Stomach smooth muscle (tissue), 2 donors: ENCODE results near the gene SIRT5.
A peak's percentile ranks its signal among the peaks of the same experiment; 100 is the strongest.

Experiments
- H3K27ac ChIP-seq: one replicate; pipeline ENCODE4 v1.7.0; 2013; ENCODE audit warnings: mild to moderate bottlenecking, low read length, inconsistent platforms
- H3K27me3 ChIP-seq, 2 donors: one replicate each; pipeline ENCODE4 v1.7.0; 2013; ENCODE audit warnings: low read length in 2 of 2; ENCODE audit not compliant: insufficient read depth in 2 of 2, control insufficient read depth in 1 of 2
- H3K36me3 ChIP-seq, 2 donors: one replicate each; pipeline ENCODE4 v1.7.0; 2013; ENCODE audit warnings: low read length in 2 of 2; ENCODE audit not compliant: control insufficient read depth in 2 of 2, insufficient read depth in 2 of 2
- H3K4me1 ChIP-seq: one replicate; pipeline ENCODE4 v1.7.0; 2013; ENCODE audit warnings: low read length; ENCODE audit not compliant: control insufficient read depth, insufficient read depth
- H3K4me3 ChIP-seq, 2 donors: one replicate each; pipeline ENCODE4 v1.7.0; 2013; ENCODE audit warnings: low read length in 2 of 2
- H3K9ac ChIP-seq, 2 donors: one replicate each; pipeline ENCODE4 v1.7.0; 2013; ENCODE audit warnings: low read length in 2 of 2, mild to moderate bottlenecking in 1 of 2
- H3K9me3 ChIP-seq, 2 donors: one replicate each; pipeline ENCODE4 v1.7.0; 2013; ENCODE audit warnings: low read length in 2 of 2; ENCODE audit not compliant: control insufficient read depth in 2 of 2
- donor health status: healthy.
- donor health status: Pancreatic carcinoma.

SIRT5 gene

GRCh38 chr6:13605634-13606033, 31.2 kb downstream of the SIRT5 start:
- no peaks in the 10 kb centered on the region for H3K9me3 ChIP-seq
- H3K9ac ChIP-seq = no peak overlapping the region
- no peaks in the 10 kb centered on the region for H3K27me3 ChIP-seq
- H3K36me3 ChIP-seq = peaks cover 9 to 20% of the 10 kb centered on the region in 2 donors
- H3K27ac ChIP-seq = no peak overlapping the region
- H3K4me3 ChIP-seq = no peak overlapping the region
- H3K4me1 ChIP-seq = no peaks in the 10 kb centered on the region

DNA sequence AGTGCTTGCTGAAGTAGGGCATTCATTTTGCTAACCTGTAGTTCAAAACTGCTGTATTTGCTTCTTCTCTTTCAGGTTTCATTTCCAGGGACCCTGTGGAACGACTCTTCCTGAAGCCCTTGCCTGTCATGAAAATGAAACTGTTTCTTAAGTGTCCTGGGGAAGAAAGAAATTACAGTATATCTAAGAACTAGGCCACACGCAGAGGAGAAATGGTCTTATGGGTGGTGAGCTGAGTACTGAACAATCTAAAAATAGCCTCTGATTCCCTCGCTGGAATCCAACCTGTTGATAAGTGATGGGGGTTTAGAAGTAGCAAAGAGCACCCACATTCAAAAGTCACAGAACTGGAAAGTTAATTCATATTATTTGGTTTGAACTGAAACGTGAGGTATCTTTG, 37.3 kb downstream of the SIRT5 start:
- H3K27ac ChIP-seq = no peak overlapping the region
- no peaks in the 10 kb centered on the region for H3K27me3 ChIP-seq
- H3K9ac ChIP-seq = no peak overlapping the region
- H3K36me3 ChIP-seq = peaks cover 0 to 5% of the 10 kb centered on the region in 2 donors
- no peaks in the 10 kb centered on the region for H3K9me3 ChIP-seq
- H3K4me3 ChIP-seq = no peak overlapping the region
- peaks cover 15% of the 10 kb centered on the region for H3K4me1 ChIP-seq

GRCh38 chr6:13613029-13613594, 38.7 kb downstream of the SIRT5 start:
- no peaks in the 10 kb centered on the region for H3K27me3 ChIP-seq
- peaks cover 22% of the 10 kb centered on the region for H3K4me1 ChIP-seq

GRCh38 chr6:13614126-13614925, 39.9 kb downstream of the SIRT5 start:
- peak overlapping the region; percentile 78 to 85 for H3K9ac ChIP-seq
- peak overlapping the region; percentile 95 to 96 for H3K4me3 ChIP-seq
- peak overlapping the region; percentile 86 for H3K27ac ChIP-seq
- no peaks in the 10 kb centered on the region for H3K27me3 ChIP-seq
- H3K4me1 ChIP-seq = peaks cover 22% of the 10 kb centered on the region
- no peaks in the 10 kb centered on the region for H3K9me3 ChIP-seq
- H3K36me3 ChIP-seq = peaks cover 17% of the 10 kb centered on the region in 2 donors

More at GRCh38 chr6:13613029-13613594, 38.7 kb downstream of the SIRT5 start:
- Histone ChIP-seq H3K4me3 (no peak overlapping the region), H3K9me3 (no peaks in the 10 kb centered on the region), H3K27ac (no peak overlapping the region), H3K9ac (no peak overlapping the region), H3K36me3 (peaks cover 9 to 13% of the 10 kb centered on the region in 2 donors)

DNA sequence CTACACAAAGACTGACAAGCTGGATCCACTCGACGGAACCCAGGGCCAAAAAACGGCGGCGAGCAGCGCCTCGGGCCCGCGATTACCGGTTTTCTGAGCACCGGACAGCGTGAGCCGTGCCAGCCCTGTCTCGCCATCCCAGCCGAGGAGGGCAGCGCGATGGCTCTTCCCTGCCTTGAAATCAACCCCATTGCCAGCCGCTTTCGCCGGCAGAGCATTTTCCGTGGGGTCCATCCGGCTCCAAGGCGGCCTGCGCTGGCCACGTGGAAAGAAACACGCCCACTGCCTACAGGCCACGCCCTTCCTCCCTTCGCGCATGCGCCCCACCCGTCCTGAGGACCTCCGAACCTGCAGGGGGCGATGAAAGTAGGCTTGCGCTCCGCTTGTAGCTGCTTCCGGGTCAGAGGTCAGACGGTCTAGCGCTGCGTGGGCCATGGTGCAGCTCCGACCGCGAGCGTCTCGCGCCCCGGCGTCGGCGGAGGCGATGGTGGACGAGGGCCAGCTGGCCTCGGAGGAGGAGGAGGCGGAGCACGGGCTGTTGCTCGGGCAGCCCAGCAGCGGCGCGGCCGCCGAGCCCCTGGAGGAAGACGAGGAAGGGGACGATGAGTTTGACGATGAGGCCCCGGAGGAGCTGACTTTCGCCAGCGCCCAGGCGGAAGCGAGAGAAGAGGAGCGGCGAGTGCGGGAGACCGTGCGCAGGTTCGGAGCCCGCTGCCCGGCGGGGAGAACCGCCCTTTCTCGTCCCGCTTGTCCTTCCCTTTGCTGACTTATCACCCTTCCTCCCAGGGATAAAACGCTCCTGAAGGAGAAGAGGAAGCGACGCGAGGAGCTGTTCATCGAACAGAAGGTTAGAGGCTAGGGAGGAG, 40.8 kb downstream of the SIRT5 start, which contains the start of gene NOL7:
Gene NOL7 (plus strand): TSS at position 410 of the 866 bp plus-strand sequence. CDS start 24 bp downstream, at position 434.
- no peaks in the 10 kb centered on the region for H3K9me3 ChIP-seq
- H3K27me3 ChIP-seq = no peaks in the 10 kb centered on the region
- H3K9ac ChIP-seq = peak within 1 kb of the TSS; percentile 91 to 97
- peak within 1 kb of the TSS; percentile 95 to 96 for H3K4me3 ChIP-seq
- peaks cover 22% of the 10 kb centered on the region for H3K4me1 ChIP-seq
- H3K36me3 ChIP-seq = peaks cover 17 to 22% of the 10 kb centered on the region in 2 donors
- peak within 1 kb of the TSS; percentile 86 for H3K27ac ChIP-seq

GRCh38 chr6:13615792-13616120, 41.4 kb downstream of the SIRT5 start:
- H3K27ac ChIP-seq = peak overlapping the region; percentile 86
- H3K9ac ChIP-seq = peak overlapping the region; percentile 91 to 97
- peak overlapping the region; percentile 95 to 96 for H3K4me3 ChIP-seq
- no peaks in the 10 kb centered on the region for H3K27me3 ChIP-seq
- peaks cover 22% of the 10 kb centered on the region for H3K4me1 ChIP-seq
- no peaks in the 10 kb centered on the region for H3K9me3 ChIP-seq
- H3K36me3 ChIP-seq = peaks cover 17 to 26% of the 10 kb centered on the region in 2 donors

GRCh38 chr6:13617066-13617465, 42.7 kb downstream of the SIRT5 start:
- Histone ChIP-seq H3K27me3 (no peaks in the 10 kb centered on the region), H3K9me3 (no peaks in the 10 kb centered on the region), H3K4me3 (no peak overlapping the region), H3K36me3 (peaks cover 20 to 29% of the 10 kb centered on the region in 2 donors), H3K4me1 (peaks cover 22% of the 10 kb centered on the region), H3K9ac (no peak overlapping the region), H3K27ac (no peak overlapping the region)

DNA sequence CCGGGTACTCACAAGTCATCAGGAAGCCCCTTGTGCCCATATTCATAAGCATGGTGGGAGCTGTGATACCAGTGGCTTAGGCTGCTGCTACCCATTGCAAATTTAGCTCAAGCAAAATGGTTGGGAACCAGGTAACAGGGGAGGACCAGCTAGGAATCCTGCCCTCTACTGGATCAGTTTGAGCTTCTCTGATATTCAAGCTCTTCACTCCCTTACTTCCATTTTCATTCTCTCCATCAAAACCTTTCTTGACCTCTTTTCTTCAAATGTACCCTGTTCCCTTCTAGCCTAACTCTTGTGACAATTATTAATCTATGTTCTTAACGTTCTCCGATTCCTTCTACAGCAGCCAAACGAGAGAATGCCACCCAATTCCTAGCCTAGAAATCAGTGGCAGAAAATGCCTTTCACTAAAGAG, 50.5 kb downstream of the SIRT5 start:
- Histone ChIP-seq H3K4me3 (no peak overlapping the region), H3K36me3 (peaks cover 31 to 56% of the 10 kb centered on the region in 2 donors), H3K9me3 (no peaks in the 10 kb centered on the region)

DNA sequence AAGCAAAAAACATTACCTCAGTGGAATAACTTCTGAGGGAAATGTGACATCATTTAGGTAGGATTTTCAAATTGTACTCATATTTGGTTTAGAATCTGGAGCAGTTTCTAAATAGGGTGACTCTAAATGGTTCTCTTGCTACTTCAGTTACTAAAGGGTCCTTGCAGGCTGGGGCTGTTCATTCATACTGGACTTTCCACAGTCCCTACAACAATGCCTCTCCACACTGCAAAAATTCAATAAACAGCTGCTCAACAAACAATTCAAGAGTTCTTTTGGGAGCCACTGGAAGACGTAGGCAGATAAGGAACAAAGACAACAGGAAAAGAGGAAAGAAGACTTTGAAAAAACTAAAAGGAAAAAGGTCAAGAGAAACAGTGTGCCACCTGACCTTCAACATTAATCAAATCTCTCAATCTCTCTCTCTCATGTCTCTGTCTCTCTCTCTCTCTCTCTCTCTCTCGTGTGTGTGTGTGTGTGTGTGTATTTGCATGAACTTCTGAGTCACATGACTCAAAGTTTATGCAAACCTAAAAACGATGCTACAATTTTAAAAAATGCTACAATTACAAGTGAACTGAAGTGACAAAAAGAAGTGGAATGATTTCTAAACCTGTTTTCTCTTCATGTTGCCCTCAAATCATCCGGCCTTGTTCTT, 55.2 kb downstream of the SIRT5 start:
- H3K36me3 ChIP-seq = peaks cover 21 to 49% of the 10 kb centered on the region in 2 donors
- H3K27me3 ChIP-seq = no peaks in the 10 kb centered on the region
- no peaks in the 10 kb centered on the region for H3K9me3 ChIP-seq
- no peak overlapping the region for H3K27ac ChIP-seq
- H3K9ac ChIP-seq = no peak overlapping the region
- no peaks in the 10 kb centered on the region for H3K4me1 ChIP-seq
- no peak overlapping the region for H3K4me3 ChIP-seq

More for the DNA sequence above, 50.5 kb downstream of the SIRT5 start:
- H3K9ac ChIP-seq = no peak overlapping the region
- H3K4me1 ChIP-seq = no peaks in the 10 kb centered on the region
- no peak overlapping the region for H3K27ac ChIP-seq
- H3K27me3 ChIP-seq = no peaks in the 10 kb centered on the region

- H3K27ac ChIP-seq = no peak overlapping the region
- no peaks in the 10 kb centered on the region for H3K4me1 ChIP-seq
- H3K4me3 ChIP-seq = no peak overlapping the region
- H3K27me3 ChIP-seq = no peaks in the 10 kb centered on the region
- H3K9ac ChIP-seq = no peak overlapping the region
- no peaks in the 10 kb centered on the region for H3K9me3 ChIP-seq
- H3K36me3 ChIP-seq = peaks cover 17 to 42% of the 10 kb centered on the region in 2 donors
These were observed 56.1 kb downstream of the SIRT5 start for GRCh38 chr6:13630499-13630898.
